HepG2 (cell line): ENCODE measurements around the gene MGAT4D. TPM values are rescaled to one million over a fixed set of nuclear protein-coding genes. Genes with fewer than 3 reads are reported as not detected.

Experiments
- ATM ChIP-seq: fragments of 450-650 bp; IDR thresholded peaks from 2 replicates; pipeline ENCODE4 v1.7.1; 2017; ENCODE audit warnings: mild to moderate bottlenecking, borderline replicate concordance
- CAMTA2 ChIP-seq: sonication (generic); formaldehyde crosslinking; IDR thresholded peaks from 2 replicates; pipeline ENCODE4 v1.4.0; 2020; ENCODE audit warnings: mild to moderate bottlenecking, missing genetic modification reagents, borderline replicate concordance
- CBFB ChIP-seq: sonication (generic); formaldehyde crosslinking; IDR thresholded peaks from 2 replicates; pipeline ENCODE4 v1.4.0; 2020; ENCODE audit warnings: missing genetic modification reagents
- CCDC6 ChIP-seq: sonication (generic); formaldehyde crosslinking; IDR thresholded peaks from 2 replicates; pipeline ENCODE4 v1.8.1; 2022; ENCODE audit warnings: mild to moderate bottlenecking, missing genetic modification reagents, moderate library complexity
- CEBPB ChIP-seq: IDR thresholded peaks from 2 replicates; pipeline ENCODE4 v1.6.1; 2011; ENCODE audit warnings: low read depth, low read length, improper control_type of control experiment, borderline replicate concordance
- GABPB1 ChIP-seq: IDR thresholded peaks from 2 replicates; pipeline ENCODE4 v1.6.1; 2016; ENCODE audit warnings: mild to moderate bottlenecking, missing genetic modification reagents, moderate library complexity, missing compliant biosample characterization
- HDAC1 ChIP-seq: sonication (generic); formaldehyde crosslinking; IDR thresholded peaks from 2 replicates; pipeline ENCODE4 v1.5.1; 2020; ENCODE audit warnings: mild to moderate bottlenecking, missing genetic modification reagents
- HOMEZ ChIP-seq: IDR thresholded peaks from 2 replicates; pipeline ENCODE4 v1.6.1; 2016; ENCODE audit warnings: low read depth
- KLF6 ChIP-seq: IDR thresholded peaks from 2 replicates; pipeline ENCODE4 v1.8.0; 2016; ENCODE audit warnings: missing biosample characterization, missing genetic modification reagents
- MED8 ChIP-seq: sonication (generic); formaldehyde crosslinking; IDR thresholded peaks from 2 replicates; pipeline ENCODE4 v1.8.1; 2023; ENCODE audit warnings: mild to moderate bottlenecking, missing genetic modification reagents; ENCODE audit not compliant: insufficient replicate concordance
- MTF1 ChIP-seq: sonication (generic); formaldehyde crosslinking; IDR thresholded peaks from 2 replicates; pipeline ENCODE4 v1.5.0; 2020; ENCODE audit warnings: missing genetic modification reagents
- NBN ChIP-seq: fragments of 450-650 bp; conservative IDR thresholded peaks from 2 replicates; pipeline ENCODE4 v1.6.1; 2017
- NCOA1 ChIP-seq: sonication (generic); formaldehyde crosslinking; IDR thresholded peaks from 2 replicates; pipeline ENCODE4 v1.9.0; 2021; ENCODE audit warnings: missing genetic modification reagents
- RAD21 ChIP-seq: fragments of 450-650 bp; formaldehyde crosslinking; IDR thresholded peaks from 2 replicates; pipeline ENCODE4 v1.5.0; 2020; ENCODE audit warnings: mild to moderate bottlenecking
- RNF2 ChIP-seq: fragments of 450-650 bp; conservative IDR thresholded peaks from 2 replicates; pipeline ENCODE4 v1.6.1; 2016; ENCODE audit warnings: low read depth
- SATB2 ChIP-seq: sonication (generic); formaldehyde crosslinking; IDR thresholded peaks from 2 replicates; pipeline ENCODE4 v1.5.0; 2020; ENCODE audit warnings: missing genetic modification reagents
- SRF ChIP-seq: IDR thresholded peaks from 2 replicates; pipeline ENCODE4 v1.6.1; 2011; ENCODE audit warnings: mild to moderate bottlenecking, low read depth, low read length, moderate library complexity
- SSRP1 ChIP-seq: IDR thresholded peaks from 2 replicates; pipeline ENCODE4 v1.6.1; 2016; ENCODE audit warnings: control low read depth
- TEAD2 ChIP-seq: sonication (generic); formaldehyde crosslinking; IDR thresholded peaks from 2 replicates; pipeline ENCODE4 v1.9.0; 2021; ENCODE audit warnings: missing genetic modification reagents
- TIGD3 ChIP-seq: sonication (generic); formaldehyde crosslinking; IDR thresholded peaks from 2 replicates; pipeline ENCODE4 v1.5.1; 2020; ENCODE audit warnings: mild to moderate bottlenecking, missing genetic modification reagents, borderline replicate concordance
- ZBTB7B ChIP-seq: sonication (generic); formaldehyde crosslinking; IDR thresholded peaks from 2 replicates; pipeline ENCODE4 v1.4.0; 2020; ENCODE audit warnings: missing genetic modification reagents
- ZBTB8A ChIP-seq: sonication (generic); formaldehyde crosslinking; IDR thresholded peaks from 2 replicates; pipeline ENCODE4 v1.4.0; 2020; ENCODE audit warnings: mild to moderate bottlenecking, low read depth, missing genetic modification reagents, borderline replicate concordance
- ZNF263 ChIP-seq: sonication (generic); formaldehyde crosslinking; IDR thresholded peaks from 2 replicates; pipeline ENCODE4 v1.4.0; 2020; ENCODE audit warnings: missing genetic modification reagents
- ZNF496 ChIP-seq: sonication (generic); formaldehyde crosslinking; IDR thresholded peaks from 2 replicates; pipeline ENCODE4 v1.8.1; 2023; ENCODE audit warnings: mild to moderate bottlenecking, moderate library complexity, missing genetic modification reagents; ENCODE audit not compliant: insufficient replicate concordance
- ZNF512 ChIP-seq: sonication (generic); formaldehyde crosslinking; IDR thresholded peaks from 2 replicates; pipeline ENCODE4 v1.4.0; 2020; ENCODE audit warnings: mild to moderate bottlenecking, missing genetic modification reagents
- ZNF513 ChIP-seq: sonication (generic); formaldehyde crosslinking; conservative IDR thresholded peaks from 2 replicates; pipeline ENCODE4 v1.5.0; 2020; ENCODE audit warnings: missing genetic modification reagents
- ZNF605 ChIP-seq: sonication (generic); formaldehyde crosslinking; IDR thresholded peaks from 2 replicates; pipeline ENCODE4 v1.8.0; 2022; ENCODE audit warnings: mild to moderate bottlenecking, missing genetic modification reagents
- ZNF607 ChIP-seq: sonication (generic); formaldehyde crosslinking; IDR thresholded peaks from 2 replicates; pipeline ENCODE4 v1.5.1; 2020; ENCODE audit warnings: missing genetic modification reagents, mild to moderate bottlenecking, borderline replicate concordance
- ZNF720 ChIP-seq: sonication (generic); formaldehyde crosslinking; IDR thresholded peaks from 2 replicates; pipeline ENCODE4 v1.4.0; 2020; ENCODE audit warnings: missing genetic modification reagents
- ZZZ3 ChIP-seq: sonication (generic); formaldehyde crosslinking; IDR thresholded peaks from 2 replicates; pipeline ENCODE4 v1.4.0; 2020; ENCODE audit warnings: missing genetic modification reagents, mild to moderate bottlenecking, borderline replicate concordance
- polyA plus RNA-seq, 8 experiments: library from polyadenylated mRNA; depleted of rRNA in 3 of 8; stranded (reverse) in 7 of 8; unstranded in 1 of 8; fragments of >200 nt; fragmentation: Illumina TruSeq in 4 of 8; extraction: Trizol in 4 of 8; gene quantifications; 2 replicates each; pipeline versions ENCODE4 v1.2.1 to v1.2.3, GENCODE V29; 2011 to 2016; ENCODE audit warnings: low read depth in 4 of 8, missing spikeins in 1 of 8, mixed read lengths in 1 of 8; ENCODE audit not compliant: insufficient read depth in 1 of 8
- total RNA-seq, 5 experiments: library from RNA; depleted of rRNA; stranded (reverse); fragments of >200 nt; fragmentation: Illumina TruSeq; extraction: Trizol; gene quantifications; 2 replicates each; pipeline ENCODE4 v1.2.3, GENCODE V29; 2016; ENCODE audit warnings: low read depth in 1 of 5

The MGAT4D gene
- total and polyA plus RNA-seq, 2 of the 13 experiments (the other 11 are each of a cell fraction or from before 2014, with no cell fraction given): not detected

GRCh38 chr4:140529434-140529833, 31.3 kb upstream of the MGAT4D start (continued):
- no peak for TF ChIP-seq NBN
- no peak for TF ChIP-seq ZNF512 (CRISPR knock-in tag)
- TF ChIP-seq RNF2: no peak
- no peak for TF ChIP-seq CEBPB
- no peak for TF ChIP-seq ZZZ3
- no peak for TF ChIP-seq ZBTB7B (CRISPR knock-in tag)
- TF ChIP-seq MED8 (CRISPR knock-in tag): no peak
- TF ChIP-seq CAMTA2 (CRISPR knock-in tag): no peak
- TF ChIP-seq SRF: no peak
- TF ChIP-seq ZBTB8A (CRISPR knock-in tag): no peak
- no peak for TF ChIP-seq SSRP1
- no peak for TF ChIP-seq ZNF513
- no peak for TF ChIP-seq ZNF605
- TF ChIP-seq ZNF263 (CRISPR knock-in tag): no peak
- no peak for TF ChIP-seq ATM
- no peak for TF ChIP-seq CCDC6 (CRISPR knock-in tag)
- TF ChIP-seq ZNF720 (CRISPR knock-in tag): no peak
- no peak for TF ChIP-seq MTF1 (CRISPR knock-in tag)
- TF ChIP-seq SATB2 (CRISPR knock-in tag): no peak
- no peak for TF ChIP-seq ZNF607 (CRISPR knock-in tag)
- TF ChIP-seq TIGD3 (CRISPR knock-in tag): no peak
- TF ChIP-seq CBFB (CRISPR knock-in tag): no peak
- no peak for TF ChIP-seq ZNF496 (CRISPR knock-in tag)
- no peak for TF ChIP-seq GABPB1 (CRISPR knock-in tag)
- TF ChIP-seq HOMEZ: peak; percentile 92
- TF ChIP-seq KLF6 (CRISPR knock-in tag): 0 out of 2 replicates have a peak, but pooled peaks have one; percentile 27
- TF ChIP-seq TEAD2 (CRISPR knock-in tag): no peak
- no peak for TF ChIP-seq NCOA1 (CRISPR knock-in tag)
- no peak for TF ChIP-seq HDAC1 (CRISPR knock-in tag)
- no peak for TF ChIP-seq RAD21 (CRISPR knock-in tag)
